GM19467 (cell line): ENCODE results near the gene NF2.
"Not testable (repeated sequence)": the region's sequence is repeated elsewhere in the genome, so short reads cannot be mapped to it uniquely, and the experiment has no call there.

Experiments used
- ATAC-seq: cut with Tn5 transposase; IDR thresholded peaks from one replicate; pipeline ENCODE4 v1.9.1; 2021; ENCODE audit warnings: mild to moderate bottlenecking, moderate library complexity; ENCODE audit not compliant: unreplicated experiment

The NF2 gene

DNA sequence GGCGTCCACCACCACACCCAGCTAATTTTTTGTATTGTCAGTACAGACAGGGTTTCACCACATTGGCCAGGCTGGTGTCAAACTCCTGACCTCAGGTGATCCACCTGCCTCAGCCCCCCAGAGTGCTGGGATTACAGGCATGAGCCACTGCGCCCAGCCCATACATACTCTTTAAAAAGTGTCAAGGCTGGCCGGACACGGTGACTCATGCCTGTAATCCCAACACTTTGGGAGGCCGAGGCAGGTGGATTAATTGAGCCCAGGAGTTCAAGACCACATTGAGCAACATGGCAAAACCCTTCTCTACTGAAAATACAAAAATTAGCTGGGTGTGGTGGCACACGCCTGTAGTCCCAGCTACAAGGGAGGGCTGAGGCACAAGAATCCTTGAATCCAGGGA, 9.0 kb upstream of the NF2 start:
- not testable (repeated sequence) for ATAC-seq

DNA sequence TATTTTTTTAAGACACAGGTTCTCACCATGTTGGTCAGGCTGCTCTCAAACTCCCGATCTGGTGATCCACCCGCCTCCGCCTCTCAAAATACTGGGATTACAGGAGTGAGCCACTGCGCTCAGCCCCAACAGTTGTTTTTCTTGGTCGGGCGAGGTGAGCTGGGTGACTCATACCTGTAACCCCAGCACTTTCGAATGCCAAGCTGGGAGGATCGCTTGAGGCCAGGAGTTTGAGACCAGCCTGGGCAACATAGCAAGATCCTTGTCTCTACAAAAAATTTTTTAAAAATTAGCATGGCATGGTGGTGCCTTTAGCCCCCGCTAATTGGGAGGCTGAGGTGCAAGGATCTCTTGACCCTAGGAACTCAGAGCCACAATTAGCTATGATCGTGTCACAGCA, 7.0 kb upstream of the NF2 start:
- no peak for ATAC-seq

DNA sequence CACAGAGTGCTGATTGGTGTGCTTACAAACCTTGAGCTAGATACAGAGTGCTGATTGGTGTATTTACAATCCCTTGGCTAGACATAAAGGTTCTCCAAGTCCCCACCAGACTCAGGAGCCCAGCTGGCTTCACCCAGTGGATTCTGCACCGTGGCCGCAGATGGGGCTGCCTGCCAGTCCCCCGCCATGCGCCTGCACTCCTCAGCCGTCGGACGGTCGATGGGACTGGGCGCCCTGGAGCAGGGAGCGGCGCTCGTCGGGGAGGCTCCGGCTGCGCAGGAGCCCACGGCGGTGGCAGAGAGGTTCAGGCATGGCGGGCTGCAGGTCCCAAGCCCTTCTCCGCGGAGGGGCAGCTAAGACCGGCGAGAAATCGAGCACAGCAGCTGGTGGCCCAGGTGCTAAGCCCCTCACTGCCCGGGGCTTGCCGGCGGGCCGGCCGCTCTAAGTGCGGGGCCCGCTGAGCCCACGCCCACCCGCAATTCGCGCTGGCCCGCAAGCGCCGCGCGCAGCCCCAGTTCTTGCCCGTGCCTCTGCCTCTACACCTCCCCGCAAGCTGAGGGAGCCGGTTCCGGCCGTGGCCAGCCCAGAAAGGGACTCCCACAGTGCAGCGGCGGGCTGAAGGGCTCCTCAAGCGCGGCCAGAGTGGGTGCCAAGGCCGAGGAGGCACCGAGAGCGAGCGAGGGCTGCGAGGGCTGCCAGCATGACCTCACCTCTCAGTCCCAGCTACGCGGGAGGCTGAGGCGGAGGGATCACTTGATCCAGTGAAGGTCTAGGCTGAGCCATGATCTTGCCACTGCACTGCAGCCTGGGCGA, 5.4 kb upstream of the NF2 start:
- ATAC-seq = not testable (repeated sequence)

DNA sequence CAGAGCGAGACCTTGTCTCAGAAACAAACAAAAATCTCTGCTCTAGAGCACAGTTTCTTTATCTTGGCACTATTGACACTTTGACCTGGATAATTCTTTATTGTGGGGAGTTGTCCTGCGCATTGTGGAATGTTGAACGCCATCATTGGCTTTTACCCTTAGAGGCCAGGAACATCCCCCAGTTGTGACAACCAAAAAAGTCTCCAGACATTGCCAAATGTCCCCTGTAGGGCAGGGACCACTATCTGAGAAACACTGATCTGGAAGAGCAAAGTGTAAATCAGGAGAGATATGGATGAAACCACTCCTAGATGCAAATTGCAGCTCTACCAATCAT, 4.8 kb upstream of the NF2 start:
- ATAC-seq = no peak

DNA sequence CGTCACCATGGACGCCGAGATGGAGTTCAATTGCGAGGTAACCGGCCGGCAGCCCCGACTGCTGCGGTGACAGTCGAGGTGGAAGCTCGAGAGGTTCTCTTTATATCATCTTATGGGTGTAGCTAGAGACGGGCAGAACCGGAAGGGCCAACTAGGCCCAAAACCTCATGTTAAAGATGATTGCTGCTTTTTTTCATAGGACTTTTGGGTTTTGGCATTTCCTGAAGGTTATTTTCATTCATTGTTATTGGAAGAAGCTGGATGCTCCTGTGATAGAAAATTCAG, 585 bp downstream of the NF2 start:
- ATAC-seq = no peak

DNA sequence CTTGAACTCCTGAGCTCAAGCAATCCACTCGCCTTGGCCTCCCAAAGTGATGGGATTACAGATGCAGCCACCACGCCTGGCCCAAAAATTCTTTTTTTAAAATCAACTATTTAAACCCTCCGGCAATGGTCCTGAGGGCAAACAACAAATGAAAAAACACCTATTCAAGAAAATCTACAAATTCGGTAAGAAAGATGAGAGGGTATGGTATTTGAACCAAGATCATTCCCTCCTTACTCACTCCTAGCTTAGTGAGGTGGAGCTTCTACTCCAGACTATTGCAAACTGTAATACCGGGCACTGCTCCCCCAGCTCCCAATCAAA, 2.1 kb downstream of the NF2 start:
- no peak for ATAC-seq

DNA sequence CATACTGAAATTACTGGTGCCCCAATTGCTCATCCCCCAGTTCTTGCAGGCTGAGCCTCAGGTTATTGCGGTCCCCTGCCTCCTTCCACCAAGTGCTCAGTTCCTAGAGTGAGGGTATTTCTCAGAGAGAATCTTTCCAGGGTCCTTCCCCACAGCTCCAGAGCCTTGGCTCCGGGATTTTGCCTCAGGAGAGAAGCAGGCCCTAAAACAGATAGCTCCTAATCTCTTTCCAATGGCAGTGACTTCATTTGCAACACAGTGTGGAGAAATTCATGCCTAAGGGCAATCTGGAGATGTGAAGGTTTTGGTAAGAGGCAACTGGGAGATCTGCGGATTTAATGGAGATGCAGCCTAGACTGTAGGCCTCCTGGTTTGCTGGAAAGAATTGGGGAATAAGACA, 2.9 kb downstream of the NF2 start:
- no peak for ATAC-seq

DNA sequence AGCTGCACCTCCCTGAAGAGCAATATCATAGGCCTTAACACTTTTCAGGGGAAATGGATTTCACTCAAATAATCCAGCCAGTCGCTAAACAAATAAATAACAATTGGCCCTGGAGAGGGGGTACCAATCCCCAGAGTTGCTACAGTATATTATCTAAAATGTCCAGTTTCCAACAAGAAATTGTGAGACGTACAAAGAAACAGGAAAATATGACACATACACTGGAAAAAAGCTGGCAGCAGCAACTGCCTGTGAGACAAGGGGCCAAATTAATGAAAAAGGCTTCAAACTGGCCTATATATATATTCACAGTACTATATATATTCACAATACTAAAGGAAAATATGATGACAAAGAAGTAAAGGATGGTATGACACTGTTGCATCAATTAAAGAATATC, 4.0 kb downstream of the NF2 start:
- no peak for ATAC-seq

DNA sequence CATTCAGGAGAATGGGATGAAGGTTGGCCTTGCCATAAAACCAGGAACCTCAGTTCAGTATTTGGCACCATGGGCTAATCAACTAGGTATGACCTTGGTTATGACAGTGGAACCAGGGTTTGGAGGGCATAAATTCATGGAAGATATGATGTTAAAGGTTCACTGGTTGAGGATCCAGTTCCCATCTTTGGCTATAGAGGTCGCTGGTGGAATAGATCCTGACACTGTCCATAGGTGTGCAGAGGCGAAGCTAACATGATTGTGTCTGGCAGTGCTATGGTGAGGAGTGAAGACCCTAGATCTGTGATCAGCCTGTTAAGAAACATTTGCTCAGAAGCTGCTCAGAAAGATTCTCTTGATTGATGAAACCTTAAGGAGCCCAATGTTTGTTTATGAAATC, 5.7 kb downstream of the NF2 start:
- ATAC-seq = no peak

DNA sequence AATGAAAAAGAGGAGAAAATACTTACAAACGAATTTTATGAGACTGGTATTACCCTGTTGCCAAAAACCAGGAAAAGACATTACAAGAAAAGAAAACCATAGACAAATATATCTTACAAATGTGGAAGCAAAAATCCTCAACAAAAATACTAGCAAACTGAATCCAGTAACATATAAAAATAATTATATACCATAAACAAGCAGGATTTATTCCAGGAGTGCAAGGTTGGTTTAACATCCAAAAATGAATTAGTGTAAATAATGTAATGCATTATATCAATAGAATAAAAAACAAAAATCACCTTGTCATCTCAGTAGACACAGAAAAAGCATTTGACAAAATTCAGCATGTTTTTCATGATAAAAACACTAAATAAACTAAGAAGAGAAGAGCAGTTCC, 7.3 kb downstream of the NF2 start:
- no peak for ATAC-seq

DNA sequence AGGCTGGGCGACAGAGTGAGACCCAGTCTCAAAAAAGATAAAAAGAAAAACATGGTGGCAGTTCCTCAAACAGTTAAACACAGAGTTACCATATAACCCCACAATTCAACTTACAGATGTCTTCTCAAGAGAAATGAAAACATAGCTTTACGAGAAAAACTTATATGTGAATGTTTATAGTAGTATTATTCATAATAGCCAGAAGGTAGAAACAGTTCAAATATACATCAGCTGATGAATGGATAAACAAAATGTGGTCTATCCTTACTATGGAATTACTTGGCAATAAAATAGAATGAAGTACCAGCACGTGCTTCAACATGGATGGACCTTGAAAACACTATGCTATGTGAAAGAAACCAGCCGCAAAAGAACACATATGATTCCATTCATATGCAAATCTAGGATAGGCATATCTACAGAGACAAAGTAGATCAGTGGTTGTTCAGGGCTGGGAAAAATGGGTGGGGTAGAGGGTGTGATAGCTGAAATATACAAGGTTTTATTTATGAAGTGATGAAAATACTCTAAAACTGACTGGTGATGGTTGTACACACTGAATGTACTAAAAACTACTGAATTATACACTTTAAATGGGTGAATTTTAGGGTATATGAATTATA, 12.4 kb downstream of the NF2 start:
- ATAC-seq = no peak

DNA sequence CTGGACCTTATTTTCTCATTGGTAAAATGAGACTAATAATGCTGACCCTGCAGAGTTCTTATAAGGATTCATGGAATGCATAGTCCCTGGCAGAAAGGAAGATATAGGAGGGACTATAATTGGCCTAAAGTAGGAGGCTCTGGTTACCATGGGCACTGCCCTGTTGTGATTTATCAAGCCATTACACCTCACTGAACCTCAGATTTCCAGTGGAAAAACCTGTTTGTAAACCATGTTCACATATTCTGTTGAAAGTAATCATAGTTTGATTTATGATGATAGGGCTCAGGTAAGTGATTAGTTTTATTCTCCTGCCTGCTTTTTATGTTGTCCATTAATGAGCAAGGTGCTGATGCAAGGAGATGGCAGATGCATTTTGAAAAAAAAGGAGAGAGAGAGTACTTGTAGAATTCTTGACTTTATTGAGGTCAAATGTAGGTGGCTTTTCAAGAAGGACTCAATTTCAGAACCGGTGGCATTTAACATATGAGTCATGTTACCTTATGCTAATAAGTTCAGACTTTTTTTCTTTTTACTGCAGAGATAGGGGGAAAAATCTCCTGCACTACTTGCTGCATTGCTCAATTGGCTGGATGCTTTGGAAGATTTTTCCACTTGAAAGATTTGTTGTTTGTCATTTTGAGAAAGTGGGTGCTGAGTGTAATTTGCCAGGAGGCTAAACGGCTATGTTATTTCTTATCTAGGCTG, 14.6 kb downstream of the NF2 start:
- ATAC-seq = no peak

DNA sequence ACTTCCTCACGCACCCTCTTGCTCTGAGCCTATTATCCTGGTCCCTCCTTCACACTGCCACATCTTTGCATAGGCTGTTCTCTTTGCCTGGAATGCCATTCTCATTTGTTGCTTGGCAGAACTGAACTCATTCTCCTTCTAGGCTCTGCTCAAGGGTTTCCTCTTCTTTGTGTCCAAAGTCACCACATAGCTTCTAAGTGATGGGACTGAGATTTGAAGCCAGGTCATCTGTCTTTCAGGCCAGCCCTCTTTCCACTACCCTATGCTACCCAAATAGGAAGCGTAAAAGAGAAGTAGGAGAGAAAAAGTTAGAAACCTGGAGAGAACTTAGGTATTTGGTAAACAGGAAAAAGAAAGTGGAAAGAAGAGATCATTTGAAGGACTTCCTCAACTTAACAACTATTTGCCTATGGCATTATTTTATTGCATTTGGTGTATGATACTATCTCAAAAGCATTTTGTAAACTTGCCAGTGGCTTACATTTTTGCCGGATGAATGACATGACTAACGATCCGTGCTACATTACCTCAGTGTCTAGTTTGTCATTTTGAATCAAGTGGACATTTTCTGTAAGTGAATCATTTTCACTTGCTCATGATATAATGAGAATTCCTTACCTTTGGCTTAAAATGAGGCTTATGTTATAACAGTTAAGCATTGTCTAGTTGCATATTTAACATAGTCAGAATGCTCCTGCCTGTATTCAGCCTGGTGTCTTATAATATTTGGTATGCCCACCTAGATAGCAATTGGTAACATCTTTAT, 18.5 kb downstream of the NF2 start:
- ATAC-seq = no peak

DNA sequence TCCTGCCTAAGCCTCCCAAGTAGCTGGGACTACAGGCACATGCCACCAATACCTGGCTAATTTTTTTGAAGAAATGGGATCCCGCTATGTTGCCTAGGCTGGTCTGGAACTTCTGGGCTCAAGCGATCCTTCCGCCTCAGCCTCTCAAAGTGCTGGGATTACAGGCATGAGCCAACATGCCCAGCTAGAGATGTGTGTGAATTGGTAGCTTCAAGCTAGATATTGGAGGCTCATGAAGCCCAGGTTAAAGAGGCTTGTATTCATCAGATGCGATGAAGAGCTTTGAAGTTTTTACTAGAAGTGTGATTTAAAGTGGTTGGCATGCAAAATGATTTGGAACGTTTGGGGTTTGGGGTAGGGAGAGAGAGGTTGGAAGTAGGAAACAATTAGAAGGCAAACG, 19.6 kb downstream of the NF2 start:
- no peak for ATAC-seq

DNA sequence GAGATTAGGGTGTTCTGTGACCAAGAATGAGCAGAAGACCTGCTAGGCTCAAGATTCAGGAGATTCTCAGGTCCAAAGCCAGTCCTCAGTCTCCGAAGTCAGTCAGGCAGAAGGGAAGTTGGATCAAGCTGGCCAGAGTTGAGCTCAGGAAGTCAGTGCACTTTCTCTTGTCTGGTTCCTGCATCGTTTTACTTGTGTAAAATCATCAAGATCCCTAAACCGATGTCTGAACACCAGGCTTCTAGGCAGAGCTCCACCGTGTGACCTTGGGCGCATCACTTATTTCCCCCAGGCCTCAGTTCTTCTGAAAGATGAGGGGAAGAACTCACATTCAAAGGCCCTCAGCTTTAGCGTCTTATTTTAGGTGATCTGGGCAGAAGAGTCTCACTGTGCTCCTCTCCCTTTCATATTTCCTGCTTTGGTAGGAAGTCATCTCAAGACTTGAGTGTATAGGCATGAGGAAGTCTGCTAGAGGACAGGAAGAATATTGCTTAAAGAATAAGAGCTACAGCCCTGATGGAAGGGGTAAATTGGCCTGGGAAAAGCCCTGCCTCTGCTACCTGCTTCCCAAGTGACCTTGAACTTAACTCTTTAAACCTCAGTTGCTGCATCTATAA, 20.2 kb downstream of the NF2 start:
- no peak for ATAC-seq

DNA sequence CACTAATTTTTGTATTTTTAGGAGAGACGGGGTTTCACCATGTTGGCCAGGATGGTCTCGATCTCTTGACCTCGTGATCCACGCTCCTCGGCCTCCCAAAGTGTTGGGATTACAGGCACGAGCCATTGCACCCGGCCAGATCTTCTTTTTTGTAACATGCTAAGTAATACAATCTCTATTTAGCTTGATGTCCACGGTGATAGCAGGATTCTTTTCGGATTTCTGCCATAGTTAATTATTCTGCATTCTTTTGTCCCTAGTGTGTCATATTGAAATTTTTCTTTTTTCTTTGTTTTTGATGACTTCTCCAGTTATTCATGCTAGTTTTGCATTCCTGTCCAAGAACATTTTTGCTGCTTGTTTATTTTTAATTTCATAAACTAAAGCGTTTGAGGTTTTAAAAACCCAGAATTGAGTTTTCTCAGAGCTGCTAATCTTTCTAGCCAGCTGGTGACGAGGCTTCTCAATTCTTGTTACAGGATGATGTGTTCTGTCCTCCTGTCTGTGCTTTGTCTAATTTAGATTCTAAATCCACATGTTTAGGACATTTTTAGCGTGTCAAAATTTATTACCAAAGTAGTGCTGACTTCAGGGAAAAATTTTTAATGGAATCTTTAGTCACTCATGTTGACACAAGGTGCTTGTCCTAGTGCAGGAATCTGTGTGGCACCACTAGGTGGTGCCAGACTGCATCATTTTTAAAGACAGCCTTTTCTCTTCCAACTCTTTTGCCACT, 21.8 kb downstream of the NF2 start:
- ATAC-seq = no peak

DNA sequence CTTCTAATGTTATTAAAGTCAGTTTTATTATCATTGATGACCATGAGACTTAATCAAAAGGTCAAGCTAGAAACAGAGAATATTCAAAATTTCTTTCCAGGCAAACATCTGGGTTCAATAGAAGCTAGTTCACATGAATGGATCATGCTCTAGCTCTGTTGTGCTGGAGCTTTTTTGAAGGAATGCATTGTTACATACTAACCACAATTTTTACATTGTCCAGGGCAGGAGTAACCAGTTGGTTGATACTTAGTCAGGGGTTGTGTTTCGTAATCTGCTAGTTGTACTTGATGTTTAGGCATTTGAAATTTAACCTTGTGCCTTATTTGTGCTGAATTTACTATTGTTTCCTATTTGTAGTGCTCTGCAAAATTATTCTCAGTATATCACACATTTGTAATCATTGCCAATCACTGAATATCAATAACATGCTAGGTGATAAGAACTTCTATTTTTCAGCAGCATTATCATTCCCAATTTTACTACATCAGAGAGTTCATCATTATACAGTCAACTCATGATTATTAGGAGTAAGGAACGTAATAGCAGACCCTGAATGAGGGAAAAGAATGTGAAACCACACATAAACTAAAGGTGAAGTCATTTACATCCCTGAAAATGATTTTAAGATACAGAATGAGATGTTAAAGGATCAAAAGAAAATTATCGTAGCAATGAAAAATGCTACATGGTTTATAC, 23.2 kb downstream of the NF2 start:
- ATAC-seq = no peak

DNA sequence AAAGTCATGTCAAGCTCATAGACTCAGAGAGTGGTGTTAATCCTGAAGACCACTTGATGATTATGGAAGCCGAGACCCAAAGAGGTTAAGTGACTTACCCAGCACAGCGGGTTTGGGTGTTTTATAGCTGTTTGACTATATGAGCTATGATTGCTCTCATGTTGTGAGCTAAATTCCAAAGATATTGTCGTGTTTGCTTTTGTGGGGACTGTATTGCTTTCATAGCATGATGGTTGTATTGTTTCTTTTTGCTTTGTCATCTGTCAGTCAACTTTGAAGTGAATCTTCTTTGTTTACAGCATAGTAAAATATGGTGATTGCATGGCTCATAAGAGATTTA, 23.7 kb downstream of the NF2 start:
- no peak for ATAC-seq

DNA sequence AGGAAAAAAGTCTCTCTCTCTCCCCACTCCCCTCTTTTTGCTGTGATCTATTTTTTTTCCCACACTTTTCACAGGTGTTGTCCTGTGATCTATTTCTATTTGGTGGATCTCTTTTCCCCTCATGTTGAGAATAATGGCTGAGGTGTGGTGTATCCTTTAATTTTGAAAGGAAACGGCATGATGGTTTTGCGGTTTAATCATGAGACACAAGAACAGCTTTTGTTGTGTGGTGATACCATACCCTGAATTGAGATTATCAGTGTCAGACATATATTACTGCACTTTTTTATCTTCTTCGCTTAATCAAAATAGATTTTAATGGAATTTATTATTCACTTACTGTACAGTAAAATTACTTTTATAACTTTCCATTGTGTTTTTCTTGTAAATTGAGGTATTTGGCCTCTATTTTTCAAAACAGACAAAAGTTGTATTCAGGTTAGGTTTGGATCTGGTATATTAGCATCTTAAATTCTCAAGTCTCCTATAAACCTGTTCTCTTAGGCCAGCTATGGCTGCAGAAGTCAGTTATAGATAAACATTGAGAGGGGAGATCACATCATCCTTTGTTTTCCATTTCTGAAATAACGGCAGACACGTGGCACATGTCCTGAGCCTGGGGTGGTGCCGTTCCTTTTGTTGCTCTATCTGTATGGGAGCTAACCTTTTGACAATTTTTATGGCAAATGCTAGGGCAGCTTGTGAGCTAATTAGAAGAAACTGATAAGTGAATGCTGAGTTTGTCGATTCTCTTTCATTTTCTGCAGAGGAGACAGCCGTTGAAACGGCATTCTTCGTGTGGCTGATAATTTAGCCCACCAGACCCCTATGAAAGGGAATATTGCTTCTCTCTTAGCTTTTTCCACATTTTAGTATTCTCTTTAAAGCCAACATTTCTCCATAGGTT, 25.8 kb downstream of the NF2 start:
- no peak for ATAC-seq
